ENCODE data around the gene IGFBP6. TPM values are rescaled to one million over a fixed set of nuclear protein-coding genes. Genes with fewer than 3 reads are reported as not detected.

Gene IGFBP6
- total and polyA plus RNA-seq, 9 of the 15 experiments (the other 6 are each of a cell fraction or from before 2014, with no cell fraction given), result 0.15 to 1.4 (median 0.54) TPM

DNA sequence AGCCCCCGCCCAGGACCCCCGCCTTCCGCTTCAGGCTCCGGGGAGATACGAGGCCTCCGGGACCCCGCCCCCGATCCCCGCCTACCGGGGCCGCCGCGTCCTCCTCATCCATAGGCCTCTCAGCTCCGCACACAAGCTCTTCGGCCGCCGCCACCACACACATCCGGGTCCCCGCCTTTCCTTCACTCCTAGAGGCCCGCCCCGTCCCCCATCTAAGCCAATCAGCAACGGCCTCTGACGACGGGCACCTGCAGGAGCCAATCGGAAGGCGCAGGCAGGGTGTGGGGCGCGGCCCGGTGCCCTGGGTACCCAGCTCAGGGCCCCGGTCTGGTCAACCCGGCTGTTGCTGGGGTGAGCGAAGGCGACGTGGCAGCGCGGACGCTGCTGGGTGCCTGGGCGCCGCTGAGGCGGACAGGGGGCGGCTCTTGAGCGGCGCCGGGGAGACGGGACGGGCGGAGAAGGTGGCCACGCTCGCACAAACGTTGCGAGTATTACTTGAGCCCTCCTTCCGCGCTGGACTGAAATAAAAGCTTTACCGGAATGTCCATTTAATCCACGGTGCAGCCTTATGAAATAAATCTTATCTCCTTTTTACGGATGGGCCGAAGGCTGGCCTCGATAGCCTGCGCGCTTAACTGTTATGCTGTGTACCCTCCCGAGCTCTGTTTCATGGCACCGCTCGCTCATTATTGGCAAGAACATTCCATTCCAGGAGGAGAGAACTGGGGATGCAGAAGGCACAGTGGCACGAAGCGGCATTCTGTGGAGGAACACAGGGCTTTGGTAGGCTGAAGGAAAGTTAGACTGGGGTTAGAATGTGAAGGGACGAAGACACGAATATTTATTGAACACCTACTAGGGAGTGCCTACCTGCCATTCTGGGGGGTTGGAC lies 18.0 kb upstream of the IGFBP6 start, which contains the start of gene SPRYD3:
SPRYD3 (minus strand) TSS at position 165 of the 892 bp plus-strand sequence; CDS start at position 108, 57 bp downstream.
- in situ Hi-C loops (cut with MboI), result no loop called here
- TF ChIP-seq MGA (IDR thresholded peaks at IDR 0.05), result no peak
- TF ChIP-seq NELFE (IDR thresholded peaks at IDR 0.05; ENCODE audit: insufficient read depth, insufficient read length), result no peak
- no peak for TF ChIP-seq RBM17 (IDR thresholded peaks at IDR 0.05; ENCODE audit: borderline replicate concordance, low read depth, low read length)
- peak; percentile 78; the same call in 1 of the 2 replicates for TF ChIP-seq ERF (CRISPR knock-in tag; IDR thresholded peaks at IDR 0.05)
- TF ChIP-seq ZBTB2 (IDR thresholded peaks at IDR 0.05), result no peak
- peak; percentile 40 for TF ChIP-seq FIP1L1 (IDR thresholded peaks at IDR 0.05; ENCODE audit: low read depth, low read length, poor library complexity, severe bottlenecking)
- peak; percentile 87 for TF ChIP-seq SP1 (CRISPR knock-in tag; IDR thresholded peaks at IDR 0.05)

More for the DNA sequence above, 18.0 kb upstream of the IGFBP6 start, which contains the start of gene SPRYD3:
- H3K9ac ChIP-seq (ENCODE audit: insufficient read depth in 1 of 2, low read depth in 2 of 2, low read length in 2 of 2), result peak within 1 kb of the TSS; percentile 83 to 96
- no peaks in the 10 kb centered on the region for H4K20me1 ChIP-seq (replicated peaks; ENCODE audit: control insufficient read depth, insufficient read depth, low read length)
- CTCF ChIA-PET (ENCODE audit: low intra/inter-chr PET ratio), result no interaction called here
- DNase-seq (ENCODE audit: extremely low read depth in 1 of 4, low spot score in 3 of 4) (peak; percentile 98 to 100 (median 100)), ATAC-seq (peak; percentile 99), FAIRE-seq (peak; percentile 90)
- no peaks in the 10 kb centered on the region for H3K9me1 ChIP-seq (ENCODE audit: control insufficient read depth, insufficient read depth, low read length)
- BruUV-seq (replicated peaks), result TSS peak; percentile 96
- 6% methylated on average over 63 of the region's 67 CpGs for WGBS (ENCODE audit: insufficient coverage, low coverage, missing lambda C conversion rate)
- H3K27me3 ChIP-seq (ENCODE audit: control insufficient read depth in 2 of 2, insufficient read depth in 2 of 2, low read length in 2 of 2), result no peaks in the 10 kb centered on the region
- peak within 1 kb of the TSS; percentile 88 for H2AFZ ChIP-seq (ENCODE audit: low read depth, low read length)
- H3K79me2 ChIP-seq (ENCODE audit: control insufficient read depth, insufficient read depth, low read length), result peaks cover 8% of the 10 kb centered on the region; the same call in 2 of the 3 replicates
- H3K4me3 ChIP-seq, result peak within 1 kb of the TSS; percentile 58
- peak within 1 kb of the TSS; percentile 71 for H3K27ac ChIP-seq (ENCODE audit: extremely low read depth, low read depth, low read length)
- H3K4me2 ChIP-seq (ENCODE audit: insufficient read depth, low read length), result peak within 1 kb of the TSS; percentile 95
- POLR2A ChIA-PET, result interaction anchor here (0.6 to 2.3 kb wide), 19 partner anchors 12 to 422 kb away, joined by 3 to 12 read pairs (median 3); partner anchors contain the start of genes CSAD, IGFBP6 and TARBP2
- no peaks in the 10 kb centered on the region for H3K9me3 ChIP-seq (replicated peaks; ENCODE audit: control insufficient read depth, insufficient read depth, low read depth, low read length)
- intact Hi-C loops (cut with micrococcal nuclease), result no loop called here
- H3K36me3 ChIP-seq (ENCODE audit: control insufficient read depth, insufficient read depth, low read length), result peaks cover 6% of the 10 kb centered on the region; the same call in 2 of the 3 replicates
- H3K4me1 ChIP-seq (replicated peaks in 1 of 2; ENCODE audit: control insufficient read depth in 2 of 2, insufficient read depth in 2 of 2, low read length in 2 of 2), result peaks cover 5 to 13% of the 10 kb centered on the region in 2 experiments; a peak in 3 of 5 replicates
